HG02763 (cell line): Measurements from ENCODE around the gene CLIC1.

ENCODE experiments used
- ATAC-seq: cut with Tn5 transposase; IDR thresholded peaks from one replicate; pipeline ENCODE4 v1.9.1; 2021; ENCODE audit warnings: mild to moderate bottlenecking, moderate library complexity; ENCODE audit not compliant: unreplicated experiment

The CLIC1 gene

GRCh38 chr6:31683591-31683990 is 52.7 kb downstream of the CLIC1 start:
- no peak for ATAC-seq

GRCh38 chr6:31681135-31681671 is 55.1 kb downstream of the CLIC1 start:
- ATAC-seq, result no peak
